ENCODE results near the gene EMID1.

DNA sequence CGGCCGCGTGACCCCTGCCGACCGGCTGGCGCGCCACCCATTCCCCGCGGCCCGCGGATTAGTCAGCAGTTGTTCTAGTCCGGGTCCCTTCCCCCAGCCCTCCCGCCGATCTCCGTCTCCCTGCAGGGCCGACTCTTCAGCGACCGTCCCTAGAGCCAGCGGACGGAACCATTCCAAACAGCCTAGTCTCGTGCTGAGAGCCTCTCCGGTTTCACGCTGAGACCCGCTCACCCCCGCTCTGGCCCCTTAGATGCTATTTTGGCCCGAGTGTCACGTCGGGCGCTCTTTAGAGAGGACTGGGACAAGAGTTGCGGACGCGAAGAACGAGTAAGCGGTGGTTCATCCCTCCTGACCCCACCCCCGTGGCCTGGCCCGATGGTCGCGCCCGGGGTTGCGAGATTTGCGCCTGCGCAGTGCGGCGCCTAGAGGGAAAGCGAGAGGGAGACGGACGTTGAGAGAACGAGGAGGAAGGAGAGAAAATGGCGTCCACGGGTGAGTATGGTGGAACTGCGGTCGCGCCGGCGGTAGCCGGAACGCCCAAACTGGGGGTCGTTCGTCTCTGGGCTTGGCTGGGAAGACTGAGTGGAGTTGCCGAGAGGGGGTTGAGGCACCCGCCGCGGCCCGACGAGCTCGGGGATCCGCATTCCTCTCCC lies 62.3 kb downstream of the EMID1 start, which contains the start of the genes EWSR1 and RHBDD3:
- TF ChIP-seq, protein P1, sequence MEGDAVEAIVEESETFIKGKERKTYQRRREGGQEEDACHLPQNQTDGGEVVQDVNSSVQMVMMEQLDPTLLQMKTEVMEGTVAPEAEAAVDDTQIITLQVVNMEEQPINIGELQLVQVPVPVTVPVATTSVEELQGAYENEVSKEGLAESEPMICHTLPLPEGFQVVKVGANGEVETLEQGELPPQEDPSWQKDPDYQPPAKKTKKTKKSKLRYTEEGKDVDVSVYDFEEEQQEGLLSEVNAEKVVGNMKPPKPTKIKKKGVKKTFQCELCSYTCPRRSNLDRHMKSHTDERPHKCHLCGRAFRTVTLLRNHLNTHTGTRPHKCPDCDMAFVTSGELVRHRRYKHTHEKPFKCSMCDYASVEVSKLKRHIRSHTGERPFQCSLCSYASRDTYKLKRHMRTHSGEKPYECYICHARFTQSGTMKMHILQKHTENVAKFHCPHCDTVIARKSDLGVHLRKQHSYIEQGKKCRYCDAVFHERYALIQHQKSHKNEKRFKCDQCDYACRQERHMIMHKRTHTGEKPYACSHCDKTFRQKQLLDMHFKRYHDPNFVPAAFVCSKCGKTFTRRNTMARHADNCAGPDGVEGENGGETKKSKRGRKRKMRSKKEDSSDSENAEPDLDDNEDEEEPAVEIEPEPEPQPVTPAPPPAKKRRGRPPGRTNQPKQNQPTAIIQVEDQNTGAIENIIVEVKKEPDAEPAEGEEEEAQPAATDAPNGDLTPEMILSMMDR (conservative IDR thresholded peaks at IDR 0.05; ENCODE audit: low read length): no peak
- TF ChIP-seq EZH2phosphoT487 (IDR thresholded peaks at IDR 0.05; ENCODE audit: borderline replicate concordance, low read depth, low read length): no peak
